Natural killer cell treated with Interleukin-12 subunit alpha and Interleukin-12 subunit beta and Interleukin-15 and Interleukin-18, amount 100 ng/mL, for 72 hours (primary cell): ENCODE measurements around the gene GRIN2A. TPM values are rescaled to one million over a fixed set of nuclear protein-coding genes. Genes with fewer than 3 reads are reported as not detected.

Experiments used
- ATAC-seq, 2 donors: fragments of 150-1000 bp; cut with Tn5 transposase in 1 of 2; sonication (Bioruptor Pico), chemical (Tn5 transposase) in 1 of 2; 2 replicates each; pipeline ENCODE4 v1.10.0; 2021
- DNase-seq: peaks from one replicate; pipeline ENCODE4 v3.0.0; 2022; ENCODE audit warnings: low spot score
- H3K27ac Mint-ChIP-seq, 2 donors: 1 replicate in 1 of 2; 2 replicates in 1 of 2; pipeline ENCODE4 v1.8.0; 2022; ENCODE audit warnings: mixed read lengths in 2 of 2, mild to moderate bottlenecking in 1 of 2, moderate library complexity in 1 of 2
- H3K27me3 Mint-ChIP-seq, 2 donors: 1 replicate in 1 of 2; 2 replicates in 1 of 2; pipeline ENCODE4 v1.8.0; 2022; ENCODE audit warnings: mixed read lengths in 2 of 2
- H3K36me3 Mint-ChIP-seq: one replicate; pipeline ENCODE4 v1.8.0; 2022; ENCODE audit warnings: mixed read lengths
- H3K4me1 Mint-ChIP-seq, 2 donors: 1 replicate in 1 of 2; 2 replicates in 1 of 2; pipeline ENCODE4 v1.8.0; 2022; ENCODE audit warnings: low read depth in 2 of 2, mixed read lengths in 2 of 2, mild to moderate bottlenecking in 1 of 2
- H3K4me3 Mint-ChIP-seq: one replicate; pipeline ENCODE4 v1.8.0; 2022; ENCODE audit warnings: mixed read lengths
- H3K9me3 Mint-ChIP-seq: 2 replicates; pipeline ENCODE4 v1.8.0; 2022; ENCODE audit warnings: mixed read lengths
- total RNA-seq, 2 donors: library from RNA; stranded (reverse); gene quantifications; one replicate each; pipeline ENCODE4 v1.2.3, GENCODE V29; 2022

GRIN2A gene
- total RNA-seq, 2 donors from 2014 or later: not detected

DNA sequence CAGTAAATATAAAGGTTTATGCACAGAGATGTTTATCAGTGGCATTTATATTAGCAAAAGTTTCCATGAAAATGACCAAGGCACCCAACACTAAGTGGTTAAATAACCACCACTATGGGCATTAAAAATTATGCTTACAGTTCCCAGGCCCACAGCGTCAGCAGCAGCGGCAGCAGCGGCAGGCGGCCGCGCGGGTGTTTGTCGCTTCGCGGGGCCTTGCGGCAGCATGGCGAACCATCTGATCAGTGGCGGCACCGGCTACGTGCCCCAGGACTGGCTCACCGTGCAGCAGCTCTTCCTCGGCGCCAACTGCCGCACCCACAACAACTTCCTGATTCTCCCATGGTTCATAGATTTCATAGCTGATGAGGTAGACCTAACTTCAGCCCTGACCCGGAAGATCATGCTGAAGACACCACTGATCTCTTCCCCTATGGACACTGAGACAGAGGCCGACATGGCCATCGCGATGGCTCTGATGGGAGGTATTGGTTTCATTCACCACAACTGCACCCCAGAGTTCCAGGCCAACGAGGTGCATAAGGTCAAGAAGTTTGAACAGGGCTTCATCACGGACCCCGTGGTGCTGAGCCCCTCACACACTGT lies 71.0 kb downstream of the GRIN2A start:
- Mint-ChIP-seq H3K4me1 (no peaks in the 10 kb centered on the region), H3K27ac (no peak overlapping the region), H3K4me3 (no peak overlapping the region), H3K36me3 (no peaks in the 10 kb centered on the region), H3K9me3 (no peaks in the 10 kb centered on the region), H3K27me3 (peaks cover 6 to 7% of the 10 kb centered on the region in 2 donors)
- no peak for ATAC-seq
- no peak for DNase-seq

DNA sequence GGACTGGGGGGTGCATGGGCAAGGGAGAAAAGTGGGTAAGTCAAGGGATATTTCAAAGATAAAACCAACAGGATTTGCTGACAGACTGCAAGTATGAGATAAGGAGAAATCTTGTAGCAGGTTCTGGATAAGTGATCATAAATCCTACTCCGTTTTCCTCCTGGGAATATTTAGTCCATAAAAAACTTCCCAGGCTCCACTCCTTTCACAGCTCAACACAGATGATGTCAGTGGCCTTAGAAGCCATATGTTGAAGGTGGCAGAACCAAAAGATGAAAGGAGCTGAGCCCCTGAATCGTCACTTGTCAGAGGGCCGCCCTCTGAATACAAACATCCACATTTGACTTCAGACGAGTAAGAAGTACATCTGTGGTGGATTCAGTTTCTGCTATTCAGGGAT lies 71.7 kb downstream of the GRIN2A start:
- H3K27me3 Mint-ChIP-seq: peaks cover 4 to 7% of the 10 kb centered on the region in 2 donors
- no peaks in the 10 kb centered on the region for H3K4me1 Mint-ChIP-seq
- no peak overlapping the region for H3K4me3 Mint-ChIP-seq
- DNase-seq (no peak), ATAC-seq (no peak)
- no peaks in the 10 kb centered on the region for H3K36me3 Mint-ChIP-seq
- no peak overlapping the region for H3K27ac Mint-ChIP-seq
- H3K9me3 Mint-ChIP-seq: no peaks in the 10 kb centered on the region

GRCh38 chr16:10107081-10107480 lies 75.1 kb downstream of the GRIN2A start:
- no peaks in the 10 kb centered on the region for H3K4me1 Mint-ChIP-seq
- no peak overlapping the region for H3K4me3 Mint-ChIP-seq
- H3K27me3 Mint-ChIP-seq: peaks cover 4 to 18% of the 10 kb centered on the region in 2 donors
- no peak for ATAC-seq
- no peak for DNase-seq
- H3K36me3 Mint-ChIP-seq: no peaks in the 10 kb centered on the region
- H3K27ac Mint-ChIP-seq: no peak overlapping the region
- H3K9me3 Mint-ChIP-seq: no peaks in the 10 kb centered on the region

GRCh38 chr16:10103700-10104099 lies 78.5 kb downstream of the GRIN2A start:
- H3K36me3 Mint-ChIP-seq: no peaks in the 10 kb centered on the region
- H3K9me3 Mint-ChIP-seq: peaks cover 3% of the 10 kb centered on the region
- DNase-seq (no peak), ATAC-seq (no peak)
- no peak overlapping the region for H3K27ac Mint-ChIP-seq
- no peak overlapping the region for H3K4me3 Mint-ChIP-seq
- peaks cover 4 to 18% of the 10 kb centered on the region in 2 donors for H3K27me3 Mint-ChIP-seq
- H3K4me1 Mint-ChIP-seq: no peaks in the 10 kb centered on the region

- DNase-seq (no peak), ATAC-seq (no peak)
- Mint-ChIP-seq H3K4me1 (no peaks in the 10 kb centered on the region), H3K9me3 (peaks cover 3% of the 10 kb centered on the region), H3K27me3 (peaks cover 4 to 17% of the 10 kb centered on the region in 2 donors), H3K36me3 (no peaks in the 10 kb centered on the region), H3K27ac (no peak overlapping the region), H3K4me3 (no peak overlapping the region)
These were observed 79.1 kb downstream of the GRIN2A start for GRCh38 chr16:10103118-10103517.

DNA sequence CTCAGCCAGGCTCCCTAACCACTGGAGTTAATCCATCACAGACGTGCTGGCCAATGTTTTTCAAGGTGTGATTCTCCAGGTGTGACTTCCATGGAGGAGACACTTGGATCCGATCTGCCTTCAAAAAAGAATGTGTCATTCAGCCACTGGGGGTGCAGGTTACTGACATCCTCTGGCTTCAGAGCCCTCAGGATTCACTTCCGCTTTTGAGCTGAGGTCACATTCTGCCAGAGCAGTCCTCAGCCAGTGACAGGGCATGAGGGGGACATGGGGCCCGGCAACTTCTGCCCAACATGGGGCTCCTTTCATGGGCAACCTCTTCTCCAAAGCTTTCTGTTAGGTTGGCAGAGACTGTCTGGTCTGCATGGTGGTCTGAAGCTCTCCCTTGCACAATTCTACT lies 81.4 kb downstream of the GRIN2A start:
- no peak overlapping the region for H3K27ac Mint-ChIP-seq
- H3K9me3 Mint-ChIP-seq: peaks cover 3% of the 10 kb centered on the region
- no peaks in the 10 kb centered on the region for H3K36me3 Mint-ChIP-seq
- peaks cover 7 to 11% of the 10 kb centered on the region in 2 donors for H3K27me3 Mint-ChIP-seq
- H3K4me1 Mint-ChIP-seq: no peaks in the 10 kb centered on the region
- DNase-seq: no peak
- ATAC-seq: no peak
- no peak overlapping the region for H3K4me3 Mint-ChIP-seq

- Mint-ChIP-seq H3K27ac (no peak overlapping the region), H3K4me3 (no peak overlapping the region), H3K36me3 (no peaks in the 10 kb centered on the region), H3K4me1 (no peaks in the 10 kb centered on the region), H3K27me3 (peaks cover 5 to 7% of the 10 kb centered on the region in 2 donors), H3K9me3 (peaks cover 3% of the 10 kb centered on the region)
- DNase-seq (no peak), ATAC-seq (no peak)
These were observed 83.2 kb downstream of the GRIN2A start for GRCh38 chr16:10098991-10099390.

GRCh38 chr16:10097271-10097670 lies 85.0 kb downstream of the GRIN2A start:
- Mint-ChIP-seq H3K27me3 (peaks cover 0 to 7% of the 10 kb centered on the region in 2 donors), H3K36me3 (no peaks in the 10 kb centered on the region)
- ATAC-seq: no peak

GRCh38 chr16:10093576-10093975 lies 88.7 kb downstream of the GRIN2A start:
- H3K9me3 Mint-ChIP-seq: no peaks in the 10 kb centered on the region
- no peak for DNase-seq
- no peak for ATAC-seq
- H3K27me3 Mint-ChIP-seq: peaks cover 6 to 10% of the 10 kb centered on the region in 2 donors
- H3K36me3 Mint-ChIP-seq: no peaks in the 10 kb centered on the region
- H3K4me1 Mint-ChIP-seq: no peaks in the 10 kb centered on the region
- H3K4me3 Mint-ChIP-seq: no peak overlapping the region
- H3K27ac Mint-ChIP-seq: no peak overlapping the region

More at GRCh38 chr16:10097271-10097670, 85.0 kb downstream of the GRIN2A start:
- peaks cover 3% of the 10 kb centered on the region for H3K9me3 Mint-ChIP-seq
- H3K4me3 Mint-ChIP-seq: no peak overlapping the region
- no peak overlapping the region for H3K27ac Mint-ChIP-seq
- DNase-seq: no peak
- H3K4me1 Mint-ChIP-seq: no peaks in the 10 kb centered on the region

DNA sequence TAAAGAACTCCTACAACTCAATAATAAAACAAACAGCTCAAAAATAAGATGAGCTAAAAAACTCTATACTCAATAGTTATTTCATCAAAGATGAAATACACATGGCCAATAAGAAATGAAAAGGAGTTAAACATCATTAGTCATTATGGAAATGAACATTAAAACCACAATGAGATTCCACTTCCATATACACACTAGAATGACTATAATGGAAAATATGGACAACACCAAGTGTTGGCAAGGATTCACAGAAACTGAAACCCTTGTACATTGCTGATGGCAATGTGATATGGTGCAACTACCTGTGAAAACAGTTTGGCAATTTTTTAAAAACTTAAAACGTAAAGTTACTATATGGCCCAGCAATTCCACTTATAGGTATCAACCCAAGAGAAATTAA lies 91.4 kb downstream of the GRIN2A start:
- no peaks in the 10 kb centered on the region for H3K36me3 Mint-ChIP-seq
- no peak overlapping the region for H3K27ac Mint-ChIP-seq
- no peak overlapping the region for H3K4me3 Mint-ChIP-seq
- H3K4me1 Mint-ChIP-seq: no peaks in the 10 kb centered on the region
- DNase-seq (no peak), ATAC-seq (no peak)
- H3K27me3 Mint-ChIP-seq: peaks cover 3 to 6% of the 10 kb centered on the region in 2 donors
- H3K9me3 Mint-ChIP-seq: no peaks in the 10 kb centered on the region

DNA sequence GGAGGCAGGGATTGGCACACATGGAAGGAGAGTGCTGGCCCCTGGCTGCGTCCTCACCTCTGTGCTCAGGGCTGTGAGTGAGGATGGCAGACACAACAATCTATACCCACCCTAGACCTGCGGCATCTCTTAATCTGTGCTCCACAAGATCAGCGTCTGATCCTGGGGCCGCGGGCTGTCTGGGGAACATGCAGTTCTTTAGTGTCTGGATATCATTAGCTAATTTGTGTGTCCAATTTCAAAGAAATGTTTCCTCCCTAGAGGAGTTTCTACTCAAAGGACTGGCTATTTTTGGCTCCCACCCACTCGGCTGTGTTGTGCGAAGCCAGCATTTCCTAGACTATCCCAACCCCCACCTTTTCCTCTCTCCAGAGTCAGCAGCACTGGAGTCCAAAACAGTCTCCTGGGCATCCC lies 93.8 kb downstream of the GRIN2A start:
- Mint-ChIP-seq H3K9me3 (no peaks in the 10 kb centered on the region), H3K36me3 (no peaks in the 10 kb centered on the region), H3K27ac (no peak overlapping the region), H3K4me1 (no peaks in the 10 kb centered on the region), H3K27me3 (peaks cover 6% of the 10 kb centered on the region in 2 donors), H3K4me3 (no peak overlapping the region)
- ATAC-seq: no peak
- no peak for DNase-seq

GRCh38 chr16:10087151-10087550 lies 95.1 kb downstream of the GRIN2A start:
- DNase-seq: no peak
- no peaks in the 10 kb centered on the region for H3K9me3 Mint-ChIP-seq
- no peaks in the 10 kb centered on the region for H3K4me1 Mint-ChIP-seq
- no peak for ATAC-seq
- no peak overlapping the region for H3K4me3 Mint-ChIP-seq
- no peak overlapping the region for H3K27ac Mint-ChIP-seq
- H3K36me3 Mint-ChIP-seq: no peaks in the 10 kb centered on the region
- peaks cover 6% of the 10 kb centered on the region in 2 donors for H3K27me3 Mint-ChIP-seq

DNA sequence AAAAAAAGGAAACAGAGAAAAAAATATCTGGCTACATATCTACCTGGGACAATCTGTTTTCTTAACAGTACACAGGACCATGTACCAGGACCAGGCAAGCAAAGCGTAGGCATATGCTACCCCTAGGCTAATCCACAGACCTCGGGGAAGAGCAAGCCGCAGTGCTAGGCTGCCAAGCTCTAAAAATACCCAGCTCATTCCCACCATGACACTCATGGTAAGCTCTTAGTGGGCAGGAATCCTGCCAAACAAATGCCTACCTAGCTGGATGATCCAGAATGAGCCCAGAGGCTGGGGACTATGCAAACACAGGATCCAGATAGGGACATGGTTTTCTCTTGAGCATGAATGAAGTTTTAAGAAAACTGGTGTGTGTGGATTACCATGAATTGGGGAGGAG lies 95.6 kb downstream of the GRIN2A start:
- no peak for ATAC-seq
- Mint-ChIP-seq H3K27ac (no peak overlapping the region), H3K4me3 (no peak overlapping the region), H3K9me3 (no peaks in the 10 kb centered on the region), H3K36me3 (no peaks in the 10 kb centered on the region), H3K27me3 (peaks cover 6% of the 10 kb centered on the region in 2 donors), H3K4me1 (no peaks in the 10 kb centered on the region)
- no peak for DNase-seq

DNA sequence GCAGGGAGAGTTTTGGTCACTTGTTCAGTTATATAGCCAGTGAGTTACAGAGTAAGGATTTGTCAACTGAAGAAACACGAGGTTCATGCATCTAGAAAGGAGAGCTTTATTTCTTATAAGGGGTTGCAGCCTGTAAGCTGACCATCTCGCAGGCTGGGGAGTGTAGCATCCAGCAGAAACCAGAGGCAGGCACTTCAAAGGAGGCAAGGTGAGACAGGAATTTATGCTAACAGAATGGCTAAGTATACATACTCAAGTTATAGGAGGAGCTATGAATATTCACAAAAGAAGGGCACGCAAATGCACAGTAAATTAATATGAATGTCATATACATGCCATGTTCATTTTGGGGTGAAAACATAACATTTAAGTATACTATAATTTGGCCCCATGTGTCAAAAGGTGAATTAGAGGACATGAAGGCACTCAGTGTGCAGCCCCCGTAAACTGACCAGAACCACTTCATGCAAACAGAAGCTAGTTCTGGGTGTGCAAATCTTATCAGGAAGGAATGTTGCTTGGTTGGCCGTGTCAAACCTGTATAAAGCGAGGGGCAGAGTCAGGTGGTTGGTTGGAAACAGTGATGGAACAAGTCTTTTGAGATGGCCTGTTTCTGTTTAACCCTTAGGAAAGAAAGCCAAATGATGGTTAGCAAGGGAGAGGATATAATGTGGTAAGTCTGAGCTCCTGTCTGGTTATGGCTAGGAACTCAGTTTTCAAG lies 97.0 kb downstream of the GRIN2A start:
- no peaks in the 10 kb centered on the region for H3K9me3 Mint-ChIP-seq
- no peaks in the 10 kb centered on the region for H3K36me3 Mint-ChIP-seq
- no peaks in the 10 kb centered on the region for H3K4me1 Mint-ChIP-seq
- no peak overlapping the region for H3K27ac Mint-ChIP-seq
- peaks cover 6% of the 10 kb centered on the region in 2 donors for H3K27me3 Mint-ChIP-seq
- DNase-seq (no peak), ATAC-seq (no peak)
- H3K4me3 Mint-ChIP-seq: no peak overlapping the region
